GM18505 (cell line): ENCODE data around the gene TMEM101.
"Not testable (repeated sequence)": the region's sequence is repeated elsewhere in the genome, so short reads cannot be mapped to it uniquely, and the experiment has no call there.

Source experiments
- ATAC-seq: cut with Tn5 transposase; IDR thresholded peaks from one replicate; pipeline ENCODE4 v1.9.1; 2021; ENCODE audit not compliant: unreplicated experiment
- POLR2A ChIP-seq: IDR thresholded peaks from 4 replicates; pipeline ENCODE4 v1.6.1; 2011; ENCODE audit warnings: borderline replicate concordance; ENCODE audit not compliant: insufficient read depth, insufficient read length; ENCODE audit errors: extremely low read depth

Gene TMEM101

GRCh38 chr17:44000141-44000860 is 14.5 kb downstream of the TMEM101 start:
- no peak for ATAC-seq
- no peak for TF ChIP-seq POLR2A

- ATAC-seq, result no peak
- no peak for TF ChIP-seq POLR2A
These were observed 15.7 kb downstream of the TMEM101 start for GRCh38 chr17:43999024-43999423.

- TF ChIP-seq POLR2A, result no peak
- ATAC-seq, result no peak
These were observed 16.2 kb downstream of the TMEM101 start for GRCh38 chr17:43998552-43998951.

GRCh38 chr17:43997180-43997579 is 17.6 kb downstream of the TMEM101 start:
- ATAC-seq, result not testable (repeated sequence)

GRCh38 chr17:43995150-43995471 is 19.7 kb downstream of the TMEM101 start:
- TF ChIP-seq POLR2A, result no peak
- no peak for ATAC-seq

GRCh38 chr17:43994272-43995149 is 20.3 kb downstream of the TMEM101 start:
- ATAC-seq, result no peak
- TF ChIP-seq POLR2A, result no peak

GRCh38 chr17:43992641-43993040 is 22.1 kb downstream of the TMEM101 start:
- TF ChIP-seq POLR2A, result no peak
- ATAC-seq, result no peak

- TF ChIP-seq POLR2A, result no peak
- no peak for ATAC-seq
These were observed 26.5 kb downstream of the TMEM101 start for GRCh38 chr17:43988301-43988700.

- TF ChIP-seq POLR2A, result no peak
- ATAC-seq, result no peak
These were observed 27.4 kb downstream of the TMEM101 start for GRCh38 chr17:43987131-43988021.

- no peak for ATAC-seq
- TF ChIP-seq POLR2A, result no peak
These were observed 28.4 kb downstream of the TMEM101 start for GRCh38 chr17:43986225-43986981.

GRCh38 chr17:43984521-43984920 is 30.2 kb downstream of the TMEM101 start:
- no peak for ATAC-seq
- no peak for TF ChIP-seq POLR2A

GRCh38 chr17:43983515-43984411 is 31.0 kb downstream of the TMEM101 start:
- no peak for ATAC-seq
- no peak for TF ChIP-seq POLR2A
